HG03280 (cell line): ENCODE results near the gene CEMIP.

Experiments
- ATAC-seq: cut with Tn5 transposase; IDR thresholded peaks from one replicate; pipeline ENCODE4 v1.9.1; 2021; ENCODE audit warnings: mild to moderate bottlenecking, moderate library complexity; ENCODE audit not compliant: unreplicated experiment

The CEMIP gene

DNA sequence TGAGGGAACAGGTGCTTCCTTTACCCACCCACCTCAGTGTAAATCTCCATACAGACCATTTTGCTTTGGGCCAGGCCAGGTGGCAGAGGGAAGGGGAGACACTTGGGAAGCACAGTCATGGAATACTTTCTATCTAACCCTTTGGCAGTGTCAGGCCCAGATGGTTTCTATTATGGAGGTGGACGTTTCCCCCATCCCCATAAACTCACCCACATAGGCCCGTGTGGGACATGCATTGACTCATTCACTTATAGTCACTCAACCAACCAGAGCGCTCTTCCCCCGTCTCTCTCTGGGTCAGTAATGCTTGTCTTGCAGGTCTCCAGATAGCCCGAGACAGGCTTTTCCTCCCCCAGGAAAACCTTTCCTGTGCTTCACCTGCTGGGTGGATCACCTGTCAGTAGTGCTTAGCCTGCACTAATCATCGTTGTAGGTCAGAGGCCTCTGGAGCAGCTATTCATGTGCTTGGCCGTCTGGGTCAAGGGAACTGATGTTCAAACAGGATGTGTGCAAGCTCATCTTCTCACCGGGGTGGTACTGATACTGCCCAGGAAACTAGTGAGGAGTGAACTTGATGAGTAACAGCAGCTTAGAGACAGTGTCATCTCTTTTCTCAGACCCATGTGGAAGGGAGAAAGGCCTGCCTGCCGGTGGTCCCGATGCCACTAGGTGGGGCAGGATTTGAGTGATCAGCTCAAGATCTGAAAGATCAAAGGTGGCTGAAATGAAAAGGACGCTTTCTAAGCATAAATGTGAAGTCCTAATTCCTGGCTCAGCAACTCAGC, 67.1 kb downstream of the CEMIP start:
- no peak for ATAC-seq

DNA sequence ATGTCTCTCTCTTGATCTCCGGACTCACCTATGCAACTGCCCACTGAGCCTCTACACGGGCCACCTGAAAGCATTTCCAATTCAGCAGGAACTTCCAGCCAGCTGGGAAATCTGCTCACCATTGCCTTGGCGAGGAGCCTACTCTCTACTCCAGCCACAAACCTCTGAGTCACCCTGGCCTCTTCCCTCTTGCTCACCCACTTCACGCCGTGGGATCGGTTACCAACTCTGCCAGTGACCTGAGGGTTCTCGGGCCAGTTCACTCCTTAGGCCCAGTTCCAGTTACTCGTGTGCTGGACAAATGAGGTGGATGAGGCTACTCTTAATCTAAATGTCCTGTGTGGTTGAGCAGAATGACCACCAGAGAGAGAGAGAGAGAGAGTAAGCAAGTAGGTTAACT, 70.1 kb downstream of the CEMIP start:
- ATAC-seq, result no peak

GRCh38 chr15:80850941-80851451, 71.8 kb downstream of the CEMIP start:
- no peak for ATAC-seq

GRCh38 chr15:80852676-80853075, 73.5 kb downstream of the CEMIP start:
- no peak for ATAC-seq

DNA sequence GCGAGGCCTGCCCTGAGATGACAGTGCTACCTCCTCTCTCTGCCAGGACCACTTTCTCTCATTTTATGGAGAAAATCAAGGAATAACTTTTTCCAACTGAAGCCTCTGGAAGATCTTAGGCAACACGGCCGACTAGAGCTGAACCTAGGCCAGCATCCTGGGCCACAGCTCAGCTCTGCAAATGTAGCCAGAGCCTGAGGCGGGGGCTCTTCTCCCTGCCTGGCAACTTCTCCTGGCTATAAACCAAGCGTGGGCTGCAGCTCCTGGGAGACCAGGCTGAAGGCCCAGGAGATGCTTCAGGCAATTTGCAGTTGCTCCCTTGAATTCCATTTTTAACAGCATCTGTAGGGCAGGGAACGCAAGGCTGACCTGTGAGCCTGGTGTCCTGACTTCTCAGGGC, 74.9 kb downstream of the CEMIP start:
- ATAC-seq, result no peak

DNA sequence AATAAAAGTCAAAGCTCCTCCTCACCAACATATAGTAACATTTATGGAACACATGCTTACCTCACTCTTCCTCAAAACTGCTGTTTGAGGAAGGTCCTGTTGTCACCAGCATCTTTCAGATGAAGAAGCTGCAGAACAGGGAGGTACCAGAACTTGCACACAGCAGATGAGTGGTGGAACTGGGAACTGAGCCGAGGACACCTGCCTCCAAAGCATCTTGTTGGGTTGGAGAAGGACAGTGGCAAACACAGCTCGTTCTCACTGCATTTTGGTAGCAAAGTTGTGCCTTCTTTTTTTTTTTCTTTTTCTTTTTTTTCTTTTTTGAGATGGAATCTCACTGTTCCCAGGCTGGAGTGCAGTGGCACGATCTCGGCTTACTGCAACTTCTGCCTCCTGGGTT, 76.0 kb downstream of the CEMIP start:
- ATAC-seq, result no peak

- no peak for ATAC-seq
Measured at GRCh38 chr15:80856400-80856799, 77.2 kb downstream of the CEMIP start.

GRCh38 chr15:80856809-80857377, 77.7 kb downstream of the CEMIP start:
- no peak for ATAC-seq

- ATAC-seq, result no peak
Measured at GRCh38 chr15:80861731-80862170, 82.6 kb downstream of the CEMIP start.

DNA sequence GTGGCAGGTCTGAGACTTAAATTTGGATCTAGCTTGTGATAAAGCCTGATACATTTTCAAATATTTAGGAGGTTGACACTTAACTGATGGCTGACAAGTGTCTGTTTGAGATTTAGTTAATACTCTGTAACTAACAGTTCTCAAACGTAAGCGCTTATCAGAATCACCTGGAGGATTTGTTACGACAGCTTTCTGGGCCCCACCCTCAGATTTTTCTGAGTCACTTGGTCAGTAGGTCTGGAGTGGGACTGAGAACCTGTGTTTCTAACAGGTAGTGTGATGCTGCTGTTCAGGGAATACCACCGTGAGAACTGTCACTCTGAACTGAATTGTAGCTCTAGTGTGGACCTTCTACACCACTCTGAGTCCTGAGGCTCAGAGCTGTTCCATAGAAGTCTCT, 85.5 kb downstream of the CEMIP start:
- ATAC-seq, result no peak

GRCh38 chr15:80866936-80867335, 87.8 kb downstream of the CEMIP start:
- ATAC-seq, result no peak

DNA sequence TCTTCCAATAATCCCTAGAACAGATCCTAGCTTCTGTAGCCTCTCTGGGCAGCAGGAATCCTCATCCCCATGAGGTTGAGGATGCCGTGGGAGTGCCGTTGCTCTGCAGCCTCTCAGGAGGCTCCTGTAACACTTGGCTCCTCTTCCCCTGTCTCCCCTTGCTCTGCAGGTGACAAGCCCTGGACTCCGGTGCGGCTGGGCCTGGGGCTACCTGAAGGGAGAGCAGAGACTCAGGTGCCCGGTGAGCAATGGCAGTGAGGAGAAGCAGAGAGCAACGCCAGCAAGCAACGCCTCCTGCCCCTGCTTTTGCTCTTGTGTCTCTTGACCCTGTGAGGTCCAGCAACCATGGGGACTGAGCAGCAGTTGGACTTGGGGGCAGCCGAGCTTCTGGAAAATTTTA, 91.2 kb downstream of the CEMIP start:
- no peak for ATAC-seq

DNA sequence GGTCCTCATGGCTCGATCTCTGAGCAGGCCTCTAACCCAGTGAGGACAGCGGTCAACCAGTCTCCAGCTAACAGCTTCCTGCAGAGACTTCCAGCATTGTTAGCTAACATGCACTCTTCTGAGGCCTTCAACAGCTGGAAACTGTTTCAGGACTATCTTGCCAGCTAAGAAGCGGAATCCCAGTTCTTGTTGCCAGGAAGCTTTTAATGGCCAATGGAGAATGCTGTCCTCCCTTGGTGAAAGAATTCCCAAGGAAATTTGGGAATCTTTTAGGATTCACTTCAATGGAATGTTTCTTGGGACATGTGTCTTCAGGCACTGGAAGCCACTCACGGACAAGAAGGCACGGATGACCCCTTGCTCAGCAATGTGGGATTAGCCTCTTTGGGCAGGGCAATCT, 91.7 kb downstream of the CEMIP start:
- no peak for ATAC-seq

DNA sequence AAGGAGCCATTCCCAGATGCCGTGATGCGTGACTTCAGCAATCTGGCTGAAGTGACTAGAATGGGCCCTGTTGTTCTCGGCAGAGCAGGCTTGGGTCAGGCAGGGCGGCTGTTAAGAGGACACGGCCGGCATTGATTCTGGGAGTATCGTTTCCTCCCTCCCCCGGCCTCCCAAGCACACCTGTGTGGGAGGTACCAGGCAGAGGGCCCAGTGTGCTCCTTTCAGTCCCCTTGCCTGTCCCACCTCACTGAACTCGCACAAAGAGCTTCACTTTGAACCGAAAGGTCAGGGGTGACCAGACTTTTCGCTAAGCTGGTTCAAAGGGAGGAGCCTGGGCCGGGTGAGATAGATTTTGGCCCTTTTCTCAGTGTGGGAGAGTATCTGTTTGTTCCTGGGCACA, 92.7 kb downstream of the CEMIP start:
- no peak for ATAC-seq

- ATAC-seq, result no peak
Measured at GRCh38 chr15:80873366-80873952, 94.3 kb downstream of the CEMIP start.

DNA sequence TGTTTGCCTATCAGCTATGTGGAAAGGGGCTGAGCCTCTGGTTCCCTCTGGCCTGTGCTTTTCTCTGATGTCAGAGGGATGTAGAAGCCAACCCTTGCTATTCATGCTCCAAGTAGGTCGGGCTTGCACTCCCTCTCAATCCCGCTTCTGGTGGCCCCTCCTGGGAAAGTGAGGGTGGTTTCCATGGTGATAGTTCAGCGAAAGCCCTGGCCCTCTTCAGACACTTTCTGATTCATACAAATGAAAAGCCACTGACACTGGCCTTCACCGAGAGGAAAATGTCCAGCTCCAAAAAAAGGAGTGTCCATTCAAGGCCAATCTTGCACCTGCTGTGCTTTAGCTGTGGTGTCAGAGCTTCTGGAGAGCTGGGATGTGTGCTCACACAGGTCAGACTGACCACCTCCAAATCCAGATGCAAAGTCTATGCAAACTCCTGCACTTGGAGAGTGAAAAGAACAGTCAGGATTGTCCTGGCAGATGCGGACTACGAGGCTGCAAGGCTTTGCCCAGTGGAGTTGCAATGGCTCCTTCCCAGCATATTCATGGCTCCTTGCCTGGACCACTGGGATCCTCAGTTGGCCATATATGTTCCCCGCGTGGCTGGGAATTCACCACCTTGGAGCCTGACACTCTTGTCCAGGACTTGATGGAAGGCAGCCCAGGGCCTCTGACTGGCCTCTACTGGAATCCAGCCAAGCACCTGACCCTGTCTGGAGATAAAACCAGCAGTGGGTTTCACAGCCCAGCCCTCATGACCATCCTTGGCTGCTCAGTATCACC, 96.6 kb downstream of the CEMIP start:
- no peak for ATAC-seq

DNA sequence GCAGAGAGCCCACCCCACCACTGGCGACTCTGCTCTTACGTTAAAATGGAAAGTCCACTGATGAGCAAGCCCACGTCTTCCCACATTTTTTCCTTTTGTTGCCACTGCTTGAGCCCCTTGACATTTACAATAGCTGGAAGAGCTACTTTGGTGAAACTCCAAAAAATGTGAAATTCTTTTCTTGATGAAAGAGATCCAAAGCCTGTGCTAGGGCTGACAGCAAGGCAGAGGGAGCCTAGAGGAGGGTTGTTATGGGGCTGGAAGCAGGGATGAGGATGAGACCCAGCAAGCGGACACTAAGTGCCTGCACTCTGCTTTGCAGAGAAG, 97.1 kb downstream of the CEMIP start:
- ATAC-seq, result no peak

DNA sequence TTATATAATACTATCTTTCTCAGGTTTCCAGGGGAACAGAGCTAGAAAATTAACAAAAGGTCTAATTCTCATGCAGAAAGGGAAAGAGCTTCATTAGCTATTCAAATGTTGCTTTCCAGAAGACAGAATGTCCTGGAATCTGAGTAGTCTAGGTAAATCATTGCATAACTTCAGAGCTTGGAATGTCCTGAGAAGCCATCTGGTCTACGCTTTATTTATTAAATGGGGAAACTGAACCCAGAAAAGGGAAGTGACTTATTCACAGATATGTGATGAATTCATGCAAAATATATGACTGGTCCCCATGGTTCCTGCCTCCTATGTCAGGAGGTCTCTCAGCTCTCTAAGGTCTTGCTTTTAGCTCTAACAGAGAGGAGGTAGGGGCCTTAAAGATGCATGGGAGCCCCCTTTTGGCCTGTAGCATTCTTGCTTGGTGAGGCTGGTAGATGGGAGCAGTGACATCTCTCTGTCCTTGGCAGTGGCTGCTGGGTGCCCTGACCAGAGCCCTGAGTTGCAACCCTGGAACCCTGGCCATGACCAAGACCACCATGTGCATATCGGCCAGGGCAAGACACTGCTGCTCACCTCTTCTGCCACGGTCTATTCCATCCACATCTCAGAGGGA, 99.2 kb downstream of the CEMIP start:
- ATAC-seq, result no peak

DNA sequence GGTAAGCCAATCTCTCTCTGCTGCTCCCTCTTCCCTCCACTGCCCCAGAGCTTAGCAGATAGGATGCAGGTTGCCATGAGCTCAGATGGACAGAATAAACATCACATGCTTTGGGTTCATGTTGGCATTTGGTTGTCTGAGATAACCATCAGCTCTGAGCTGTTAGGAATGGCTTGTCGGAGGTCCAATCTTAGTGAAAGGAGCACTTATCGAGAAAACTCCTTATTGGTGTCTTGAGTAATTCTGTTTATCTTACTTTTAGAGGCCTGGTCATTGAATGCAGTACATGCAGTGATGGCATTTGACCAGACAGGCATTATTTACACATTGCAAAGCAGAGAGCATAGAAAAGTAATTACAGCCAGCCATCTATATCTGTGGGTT, 99.7 kb downstream of the CEMIP start:
- no peak for ATAC-seq

DNA sequence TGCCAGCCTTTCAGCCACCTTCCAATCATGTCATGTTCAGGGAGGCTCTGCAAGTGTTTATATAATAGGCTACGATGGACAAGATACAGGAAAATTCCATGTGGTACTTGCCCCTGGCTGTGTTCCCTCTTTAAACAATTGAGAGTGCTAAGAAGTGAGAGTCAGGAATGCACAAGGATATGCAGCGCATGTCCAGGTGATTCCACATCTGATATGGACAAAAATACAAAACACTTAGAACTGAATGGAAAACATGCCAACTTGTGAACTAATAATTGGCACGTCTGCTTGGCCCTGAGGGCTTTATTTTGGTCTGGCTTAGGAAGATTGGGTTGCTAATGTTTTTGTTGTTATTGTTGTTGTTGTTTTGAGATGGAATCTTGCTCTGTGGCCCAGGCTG, 100.9 kb downstream of the CEMIP start:
- ATAC-seq, result no peak

DNA sequence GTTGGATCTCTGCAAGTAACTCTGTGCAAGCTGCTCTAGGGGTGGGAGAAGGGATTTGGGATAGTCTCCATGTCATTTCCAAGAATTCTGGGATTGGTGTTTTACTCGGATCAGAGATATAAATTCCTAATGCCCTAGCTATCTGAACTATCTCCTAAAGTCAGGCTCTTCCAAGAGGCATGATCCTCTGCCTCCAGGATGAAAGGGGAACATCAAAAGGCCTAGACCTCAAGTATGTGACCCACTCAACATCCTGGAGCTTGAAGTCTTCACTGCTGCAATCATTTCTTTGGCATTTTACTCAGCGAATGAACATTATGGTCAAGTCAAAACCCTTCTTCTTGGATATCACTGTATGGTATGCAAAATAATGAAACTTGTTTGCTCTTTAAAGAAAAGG, 104.5 kb downstream of the CEMIP start:
- ATAC-seq, result no peak
